DMS 273 (cell line): ENCODE measurements around the gene MIER1.
"Not testable (repeated sequence)": the region's sequence is repeated elsewhere in the genome, so short reads cannot be mapped to it uniquely, and the experiment has no call there.

ENCODE experiments used
- DNase-seq: peaks from one replicate; lab custom pipeline; 2025; ENCODE audit not compliant: unreplicated experiment; lab: John Stamatoyannopoulos, UW

The MIER1 gene

GRCh38 chr1:66937529-66938234 is 12.9 kb downstream of the MIER1 start:
- no peak for DNase-seq

- DNase-seq, result no peak
These were observed 13.8 kb downstream of the MIER1 start for GRCh38 chr1:66938613-66939012.

- no peak for DNase-seq
These were observed 16.2 kb downstream of the MIER1 start for GRCh38 chr1:66940981-66941380.

- DNase-seq, result no peak
These were observed 18.7 kb downstream of the MIER1 start for GRCh38 chr1:66943361-66943969.

GRCh38 chr1:66944330-66945274 is 19.8 kb downstream of the MIER1 start:
- DNase-seq, result no peak

GRCh38 chr1:66945316-66945715 is 20.5 kb downstream of the MIER1 start:
- DNase-seq, result no peak

- DNase-seq, result no peak
These were observed 22.5 kb downstream of the MIER1 start for GRCh38 chr1:66947267-66947666.

- no peak for DNase-seq
These were observed 26.7 kb downstream of the MIER1 start for GRCh38 chr1:66951513-66951912.

GRCh38 chr1:66954208-66954607 is 29.4 kb downstream of the MIER1 start:
- DNase-seq, result no peak

- no peak for DNase-seq
These were observed 33.1 kb downstream of the MIER1 start for GRCh38 chr1:66957938-66958337.

GRCh38 chr1:66966188-66966873 is 41.5 kb downstream of the MIER1 start:
- DNase-seq, result not testable (repeated sequence)

- no peak for DNase-seq
These were observed 43.8 kb downstream of the MIER1 start for GRCh38 chr1:66968574-66968973.

- no peak for DNase-seq
These were observed 53.4 kb downstream of the MIER1 start for GRCh38 chr1:66978201-66978600.

GRCh38 chr1:66979621-66980020 is 54.8 kb downstream of the MIER1 start:
- not testable (repeated sequence) for DNase-seq

- peak; percentile 42 for DNase-seq
These were observed 56.1 kb downstream of the MIER1 start for GRCh38 chr1:66980745-66981367.

- no peak for DNase-seq
These were observed 56.9 kb downstream of the MIER1 start for GRCh38 chr1:66981679-66982078.

- DNase-seq, result no peak
These were observed 57.9 kb downstream of the MIER1 start for GRCh38 chr1:66982561-66983260.

GRCh38 chr1:66984491-66984890 is 59.7 kb downstream of the MIER1 start:
- no peak for DNase-seq

- DNase-seq, result no peak
These were observed 61.0 kb downstream of the MIER1 start for GRCh38 chr1:66985835-66986234.

- no peak for DNase-seq
These were observed 68.3 kb downstream of the MIER1 start for GRCh38 chr1:66993076-66993475.
